WTC11 (cell line): ENCODE data around the gene HP1BP3.

ENCODE experiments used
- CTCF ChIP-seq: fragments of 200-600 bp; IDR thresholded peaks from 2 replicates; pipeline ENCODE4 v1.8.0; 2022; ENCODE audit warnings: antibody characterized with exemption
- TF ChIP-seq, protein P1 (sequence below): sonication (generic); formaldehyde crosslinking; IDR thresholded peaks from 2 replicates; pipeline ENCODE4 v1.8.0; 2023; ENCODE audit warnings: missing genetic modification reagents, mild to moderate bottlenecking, borderline replicate concordance

DNA sequence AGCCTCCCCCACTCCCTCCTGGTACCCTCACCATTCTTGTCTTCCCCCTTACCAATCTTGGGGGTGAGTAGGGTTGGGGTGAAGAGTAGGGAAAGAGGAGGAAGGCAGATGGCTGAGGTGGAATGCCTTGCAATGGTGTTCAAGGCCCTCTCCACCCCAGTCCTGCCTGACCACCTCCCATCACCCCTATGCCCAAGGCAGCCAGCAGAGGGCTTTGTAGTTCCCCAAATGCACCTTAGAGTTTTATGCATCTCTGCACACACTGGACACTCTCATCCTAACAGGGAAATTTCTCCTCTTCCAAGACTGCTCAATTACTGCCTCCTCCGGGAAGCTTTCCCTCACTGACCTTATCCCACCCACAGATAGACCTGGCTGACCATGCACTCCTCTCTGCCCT is 84.7 kb downstream of the HP1BP3 start:
- TF ChIP-seq, protein P1, sequence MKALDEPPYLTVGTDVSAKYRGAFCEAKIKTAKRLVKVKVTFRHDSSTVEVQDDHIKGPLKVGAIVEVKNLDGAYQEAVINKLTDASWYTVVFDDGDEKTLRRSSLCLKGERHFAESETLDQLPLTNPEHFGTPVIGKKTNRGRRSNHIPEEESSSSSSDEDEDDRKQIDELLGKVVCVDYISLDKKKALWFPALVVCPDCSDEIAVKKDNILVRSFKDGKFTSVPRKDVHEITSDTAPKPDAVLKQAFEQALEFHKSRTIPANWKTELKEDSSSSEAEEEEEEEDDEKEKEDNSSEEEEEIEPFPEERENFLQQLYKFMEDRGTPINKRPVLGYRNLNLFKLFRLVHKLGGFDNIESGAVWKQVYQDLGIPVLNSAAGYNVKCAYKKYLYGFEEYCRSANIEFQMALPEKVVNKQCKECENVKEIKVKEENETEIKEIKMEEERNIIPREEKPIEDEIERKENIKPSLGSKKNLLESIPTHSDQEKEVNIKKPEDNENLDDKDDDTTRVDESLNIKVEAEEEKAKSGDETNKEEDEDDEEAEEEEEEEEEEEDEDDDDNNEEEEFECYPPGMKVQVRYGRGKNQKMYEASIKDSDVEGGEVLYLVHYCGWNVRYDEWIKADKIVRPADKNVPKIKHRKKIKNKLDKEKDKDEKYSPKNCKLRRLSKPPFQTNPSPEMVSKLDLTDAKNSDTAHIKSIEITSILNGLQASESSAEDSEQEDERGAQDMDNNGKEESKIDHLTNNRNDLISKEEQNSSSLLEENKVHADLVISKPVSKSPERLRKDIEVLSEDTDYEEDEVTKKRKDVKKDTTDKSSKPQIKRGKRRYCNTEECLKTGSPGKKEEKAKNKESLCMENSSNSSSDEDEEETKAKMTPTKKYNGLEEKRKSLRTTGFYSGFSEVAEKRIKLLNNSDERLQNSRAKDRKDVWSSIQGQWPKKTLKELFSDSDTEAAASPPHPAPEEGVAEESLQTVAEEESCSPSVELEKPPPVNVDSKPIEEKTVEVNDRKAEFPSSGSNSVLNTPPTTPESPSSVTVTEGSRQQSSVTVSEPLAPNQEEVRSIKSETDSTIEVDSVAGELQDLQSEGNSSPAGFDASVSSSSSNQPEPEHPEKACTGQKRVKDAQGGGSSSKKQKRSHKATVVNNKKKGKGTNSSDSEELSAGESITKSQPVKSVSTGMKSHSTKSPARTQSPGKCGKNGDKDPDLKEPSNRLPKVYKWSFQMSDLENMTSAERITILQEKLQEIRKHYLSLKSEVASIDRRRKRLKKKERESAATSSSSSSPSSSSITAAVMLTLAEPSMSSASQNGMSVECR: no peak
- no peak for TF ChIP-seq CTCF
